ENCODE data around the gene PAX7. TPM values are rescaled to one million over a fixed set of nuclear protein-coding genes. Genes with fewer than 3 reads are reported as not detected.

Gene PAX7
- total and polyA plus RNA-seq, 2 donors (not counting 1 experiment from before 2014, with no cell fraction given), result not detected

- Mint-ChIP-seq H3K4me1 (no peaks in the 10 kb centered on the region), H3K9me3 (ENCODE audit: insufficient read depth) (no peaks in the 10 kb centered on the region), H3K4me3 (no peak overlapping the region), H3K27ac (no peak overlapping the region), H3K27me3 (peaks cover 27% of the 10 kb centered on the region)
- no peak for DNase-seq
- intact Hi-C loops (cut with micrococcal nuclease), result no loop called here
- Histone ChIP-seq H3K27ac (ENCODE audit: low read length in 2 of 2) (no peak overlapping the region), H3K9ac (ENCODE audit: low read length) (no peak overlapping the region), H3K4me2 (replicated peaks; ENCODE audit: low read depth, low read length, poor library complexity, severe bottlenecking) (no peak overlapping the region), H3K4me3 (ENCODE audit: control extremely low read depth in 1 of 5, extremely low read depth in 1 of 5, insufficient read depth in 1 of 5, low read depth in 2 of 5, low read length in 4 of 5) (no peak overlapping the region), H3K27me3 (replicated peaks in 1 of 4; ENCODE audit: control extremely low read depth in 1 of 4, control insufficient read depth in 3 of 4, insufficient read depth in 4 of 4, low read length in 3 of 4) (peaks cover 0 to 5% (median 0%) of the 10 kb centered on the region in 4 experiments), H2AFZ (ENCODE audit: insufficient read depth, low read depth, low read length, poor library complexity, severe bottlenecking) (no peak overlapping the region), H4K20me1 (ENCODE audit: control insufficient read depth, insufficient read depth, low read length, poor library complexity, severe bottlenecking) (no peaks in the 10 kb centered on the region), H3K36me3 (replicated peaks in 1 of 2; ENCODE audit: control extremely low read depth in 1 of 2, control insufficient read depth in 1 of 2, extremely low read depth in 1 of 2, insufficient read depth in 2 of 2, low read length in 1 of 2) (no peaks in the 10 kb centered on the region), H3K9me3 (ENCODE audit: control extremely low read depth in 1 of 3, control insufficient read depth in 2 of 3, insufficient read depth in 1 of 3, low read length in 2 of 3) (no peaks in the 10 kb centered on the region), H3K4me1 (ENCODE audit: control insufficient read depth in 2 of 2, insufficient read depth in 2 of 2, low read length in 2 of 2) (no peaks in the 10 kb centered on the region), H3K79me2 (ENCODE audit: control insufficient read depth, insufficient read depth, low read length) (no peaks in the 10 kb centered on the region)
- no peak for ATAC-seq (ENCODE audit: low read depth)
- 86% methylated on average over 1 of the region's 5 CpGs for WGBS (ENCODE audit: insufficient coverage)
- CTCF ChIA-PET, result no interaction called here
- POLR2A ChIA-PET, result no interaction called here
- TF ChIP-seq CTCF (IDR thresholded peaks at IDR 0.05) (no peak), EZH2 (IDR thresholded peaks at IDR 0.05; ENCODE audit: borderline replicate concordance, insufficient read depth, low read depth, low read length, poor library complexity, severe bottlenecking) (no peak)
Measured at GRCh38 chr1:18770799-18771198, 140.2 kb downstream of the PAX7 start.

DNA sequence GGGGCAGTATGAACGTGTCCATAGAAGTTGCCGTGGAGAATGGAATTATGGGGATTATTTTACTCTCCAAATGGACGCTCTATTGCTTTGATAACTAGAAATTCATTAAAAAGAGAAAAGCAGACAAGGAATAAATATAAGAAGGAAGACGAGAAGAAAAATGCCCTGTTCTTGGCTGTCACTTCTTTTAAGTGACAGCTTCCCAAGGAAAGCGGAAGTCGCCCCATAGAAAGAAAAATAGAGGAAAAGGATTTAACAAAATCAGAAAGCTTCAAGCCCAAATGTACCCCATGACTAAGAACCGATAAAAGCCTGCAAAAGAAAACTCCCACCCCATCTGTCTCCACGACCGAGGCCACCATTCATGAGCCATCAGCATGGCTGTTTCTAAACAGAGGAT lies 143.1 kb downstream of the PAX7 start:
- ChIA-PET POLR2A (no interaction called here), CTCF (no interaction called here)
- no peaks in the 10 kb centered on the region for H3K4me1 Mint-ChIP-seq
- Histone ChIP-seq H3K36me3 (replicated peaks in 1 of 2; ENCODE audit: control extremely low read depth in 1 of 2, control insufficient read depth in 1 of 2, extremely low read depth in 1 of 2, insufficient read depth in 2 of 2, low read length in 1 of 2) (no peaks in the 10 kb centered on the region), H3K4me1 (ENCODE audit: control insufficient read depth in 2 of 2, insufficient read depth in 2 of 2, low read length in 2 of 2) (no peaks in the 10 kb centered on the region), H3K27me3 (replicated peaks in 1 of 4; ENCODE audit: control extremely low read depth in 1 of 4, control insufficient read depth in 3 of 4, insufficient read depth in 4 of 4, low read length in 3 of 4) (peaks cover 0 to 4% (median 0%) of the 10 kb centered on the region in 4 experiments), H3K4me3 (ENCODE audit: control extremely low read depth in 1 of 5, extremely low read depth in 1 of 5, insufficient read depth in 1 of 5, low read depth in 2 of 5, low read length in 4 of 5) (no peak overlapping the region), H4K20me1 (ENCODE audit: control insufficient read depth, insufficient read depth, low read length, poor library complexity, severe bottlenecking) (no peaks in the 10 kb centered on the region), H3K4me2 (replicated peaks; ENCODE audit: low read depth, low read length, poor library complexity, severe bottlenecking) (no peak overlapping the region), H2AFZ (ENCODE audit: insufficient read depth, low read depth, low read length, poor library complexity, severe bottlenecking) (no peak overlapping the region), H3K9ac (ENCODE audit: low read length) (no peak overlapping the region), H3K27ac (ENCODE audit: low read length in 2 of 2) (no peak overlapping the region), H3K9me3 (ENCODE audit: control extremely low read depth in 1 of 3, control insufficient read depth in 2 of 3, insufficient read depth in 1 of 3, low read length in 2 of 3) (no peaks in the 10 kb centered on the region), H3K79me2 (ENCODE audit: control insufficient read depth, insufficient read depth, low read length) (no peaks in the 10 kb centered on the region)
- no peak overlapping the region for H3K4me3 Mint-ChIP-seq
- TF ChIP-seq EZH2 (IDR thresholded peaks at IDR 0.05; ENCODE audit: borderline replicate concordance, insufficient read depth, low read depth, low read length, poor library complexity, severe bottlenecking), result no peak
- no peak for TF ChIP-seq CTCF (IDR thresholded peaks at IDR 0.05)
- H3K27ac Mint-ChIP-seq, result no peak overlapping the region
- intact Hi-C loops (cut with micrococcal nuclease), result no loop called here
- no peaks in the 10 kb centered on the region for H3K9me3 Mint-ChIP-seq (ENCODE audit: insufficient read depth)
- peaks cover 36% of the 10 kb centered on the region for H3K27me3 Mint-ChIP-seq
- 90% methylated on average over 3 of the region's 9 CpGs for WGBS (ENCODE audit: insufficient coverage)
- ATAC-seq (ENCODE audit: low read depth) (no peak), DNase-seq (no peak)

Measured in B cell (primary cell).